ENCODE results near the gene CCDC146.
"Not testable (repeated sequence)": the region's sequence is repeated elsewhere in the genome, so short reads cannot be mapped to it uniquely, and the experiment has no call there.

The CCDC146 gene

GRCh38 chr7:77222065-77222464 is 99.7 kb downstream of the CCDC146 start:
- Histone ChIP-seq H3K4me1 (ENCODE audit: control insufficient read depth, insufficient read depth, low read length) (no peaks in the 10 kb centered on the region), H3K4me3 (ENCODE audit: insufficient read depth, low read depth, low read length) (no peak overlapping the region), H3K27me3 (ENCODE audit: control insufficient read depth, insufficient read depth, low read length, poor library complexity, severe bottlenecking) (no peaks in the 10 kb centered on the region), H3K36me3 (ENCODE audit: control insufficient read depth, insufficient read depth, low read length) (no peaks in the 10 kb centered on the region), H3K9me3 (ENCODE audit: control insufficient read depth, low read length) (no peaks in the 10 kb centered on the region), H3K27ac (ENCODE audit: insufficient read depth, low read depth, low read length, poor library complexity, severe bottlenecking) (no peak overlapping the region)
- WGBS, 2 experiments: 92% methylated on average over 3 to 4 of the region's 4 CpGs

- H3K36me3 ChIP-seq (ENCODE audit: control insufficient read depth, insufficient read depth, low read length): no peaks in the 10 kb centered on the region
- 94 to 95% methylated on average over 3 to 4 of the region's 4 CpGs for WGBS, 2 experiments
- H3K4me1 ChIP-seq (ENCODE audit: control insufficient read depth, insufficient read depth, low read length): no peaks in the 10 kb centered on the region
Measured at GRCh38 chr7:77222819-77223218, 100.4 kb downstream of the CCDC146 start.

GRCh38 chr7:77223261-77223660 is 100.8 kb downstream of the CCDC146 start:
- Histone ChIP-seq H3K36me3 (ENCODE audit: control insufficient read depth, insufficient read depth, low read length) (no peaks in the 10 kb centered on the region), H3K4me3 (ENCODE audit: insufficient read depth, low read depth, low read length) (no peak overlapping the region), H3K27me3 (ENCODE audit: control insufficient read depth, insufficient read depth, low read length, poor library complexity, severe bottlenecking) (no peaks in the 10 kb centered on the region), H3K27ac (ENCODE audit: insufficient read depth, low read depth, low read length, poor library complexity, severe bottlenecking) (no peak overlapping the region), H3K9me3 (ENCODE audit: control insufficient read depth, low read length) (no peaks in the 10 kb centered on the region), H3K4me1 (ENCODE audit: control insufficient read depth, insufficient read depth, low read length) (no peaks in the 10 kb centered on the region)
- WGBS, 2 experiments: 87 to 88% methylated on average over 2 of the region's 2 CpGs

More at GRCh38 chr7:77222819-77223218, 100.4 kb downstream of the CCDC146 start:
- no peak overlapping the region for H3K27ac ChIP-seq (ENCODE audit: insufficient read depth, low read depth, low read length, poor library complexity, severe bottlenecking)
- H3K9me3 ChIP-seq (ENCODE audit: control insufficient read depth, low read length): no peaks in the 10 kb centered on the region
- no peak overlapping the region for H3K4me3 ChIP-seq (ENCODE audit: insufficient read depth, low read depth, low read length)
- no peaks in the 10 kb centered on the region for H3K27me3 ChIP-seq (ENCODE audit: control insufficient read depth, insufficient read depth, low read length, poor library complexity, severe bottlenecking)

GRCh38 chr7:77226357-77226839 is 104.0 kb downstream of the CCDC146 start:
- Histone ChIP-seq H3K9me3 (ENCODE audit: control insufficient read depth, low read length) (no peaks in the 10 kb centered on the region), H3K4me1 (ENCODE audit: control insufficient read depth, insufficient read depth, low read length) (no peaks in the 10 kb centered on the region), H3K27me3 (ENCODE audit: control insufficient read depth, insufficient read depth, low read length, poor library complexity, severe bottlenecking) (no peaks in the 10 kb centered on the region), H3K4me3 (ENCODE audit: insufficient read depth, low read depth, low read length) (no peak overlapping the region), H3K27ac (ENCODE audit: insufficient read depth, low read depth, low read length, poor library complexity, severe bottlenecking) (no peak overlapping the region), H3K36me3 (ENCODE audit: control insufficient read depth, insufficient read depth, low read length) (no peaks in the 10 kb centered on the region)
- WGBS, 2 experiments: 87 to 93% methylated on average over 1 of the region's 1 CpG

GRCh38 chr7:77228795-77229194 is 106.4 kb downstream of the CCDC146 start:
- H3K36me3 ChIP-seq (ENCODE audit: control insufficient read depth, insufficient read depth, low read length); H3K4me1 ChIP-seq (ENCODE audit: control insufficient read depth, insufficient read depth, low read length); H3K4me3 ChIP-seq (ENCODE audit: insufficient read depth, low read depth, low read length); H3K27ac ChIP-seq (ENCODE audit: insufficient read depth, low read depth, low read length, poor library complexity, severe bottlenecking); H3K9me3 ChIP-seq (ENCODE audit: control insufficient read depth, low read length); H3K27me3 ChIP-seq (ENCODE audit: control insufficient read depth, insufficient read depth, low read length, poor library complexity, severe bottlenecking): not testable (repeated sequence)

- H3K4me3 ChIP-seq (ENCODE audit: insufficient read depth, low read depth, low read length): no peak overlapping the region
- no peaks in the 10 kb centered on the region for H3K9me3 ChIP-seq (ENCODE audit: control insufficient read depth, low read length)
- no peak overlapping the region for H3K27ac ChIP-seq (ENCODE audit: insufficient read depth, low read depth, low read length, poor library complexity, severe bottlenecking)
- no peaks in the 10 kb centered on the region for H3K36me3 ChIP-seq (ENCODE audit: control insufficient read depth, insufficient read depth, low read length)
- 84 to 87% methylated on average over 2 of the region's 2 CpGs for WGBS, 2 experiments
- no peaks in the 10 kb centered on the region for H3K27me3 ChIP-seq (ENCODE audit: control insufficient read depth, insufficient read depth, low read length, poor library complexity, severe bottlenecking)
- H3K4me1 ChIP-seq (ENCODE audit: control insufficient read depth, insufficient read depth, low read length): no peaks in the 10 kb centered on the region
Measured at GRCh38 chr7:77232467-77232866, 110.1 kb downstream of the CCDC146 start.

GRCh38 chr7:77235276-77235675 is 112.9 kb downstream of the CCDC146 start:
- Histone ChIP-seq H3K4me1 (ENCODE audit: control insufficient read depth, insufficient read depth, low read length) (no peaks in the 10 kb centered on the region), H3K4me3 (ENCODE audit: insufficient read depth, low read depth, low read length) (no peak overlapping the region), H3K9me3 (ENCODE audit: control insufficient read depth, low read length) (no peaks in the 10 kb centered on the region), H3K27ac (ENCODE audit: insufficient read depth, low read depth, low read length, poor library complexity, severe bottlenecking) (no peak overlapping the region), H3K36me3 (ENCODE audit: control insufficient read depth, insufficient read depth, low read length) (no peaks in the 10 kb centered on the region), H3K27me3 (ENCODE audit: control insufficient read depth, insufficient read depth, low read length, poor library complexity, severe bottlenecking) (no peaks in the 10 kb centered on the region)
- 96 to 98% methylated on average over 2 of the region's 2 CpGs for WGBS, 2 experiments

GRCh38 chr7:77238703-77239136 is 116.3 kb downstream of the CCDC146 start:
- no peaks in the 10 kb centered on the region for H3K27me3 ChIP-seq (ENCODE audit: control insufficient read depth, insufficient read depth, low read length, poor library complexity, severe bottlenecking)
- 90 to 96% methylated on average over 2 of the region's 2 CpGs for WGBS, 2 experiments
- no peaks in the 10 kb centered on the region for H3K9me3 ChIP-seq (ENCODE audit: control insufficient read depth, low read length)
- H3K36me3 ChIP-seq (ENCODE audit: control insufficient read depth, insufficient read depth, low read length): no peaks in the 10 kb centered on the region
- no peaks in the 10 kb centered on the region for H3K4me1 ChIP-seq (ENCODE audit: control insufficient read depth, insufficient read depth, low read length)
- no peak overlapping the region for H3K27ac ChIP-seq (ENCODE audit: insufficient read depth, low read depth, low read length, poor library complexity, severe bottlenecking)
- no peak overlapping the region for H3K4me3 ChIP-seq (ENCODE audit: insufficient read depth, low read depth, low read length)

- no peaks in the 10 kb centered on the region for H3K9me3 ChIP-seq (ENCODE audit: control insufficient read depth, low read length)
- no peaks in the 10 kb centered on the region for H3K4me1 ChIP-seq (ENCODE audit: control insufficient read depth, insufficient read depth, low read length)
- H3K4me3 ChIP-seq (ENCODE audit: insufficient read depth, low read depth, low read length): no peak overlapping the region
- no peak overlapping the region for H3K27ac ChIP-seq (ENCODE audit: insufficient read depth, low read depth, low read length, poor library complexity, severe bottlenecking)
- WGBS, 2 experiments: 90 to 94% methylated on average over 3 of the region's 3 CpGs
- no peaks in the 10 kb centered on the region for H3K27me3 ChIP-seq (ENCODE audit: control insufficient read depth, insufficient read depth, low read length, poor library complexity, severe bottlenecking)
- H3K36me3 ChIP-seq (ENCODE audit: control insufficient read depth, insufficient read depth, low read length): no peaks in the 10 kb centered on the region
Measured at GRCh38 chr7:77239471-77239870, 117.1 kb downstream of the CCDC146 start.

- WGBS, 2 experiments: 74 to 78% methylated on average over 2 of the region's 2 CpGs
- Histone ChIP-seq H3K27me3 (ENCODE audit: control insufficient read depth, insufficient read depth, low read length, poor library complexity, severe bottlenecking) (no peaks in the 10 kb centered on the region), H3K36me3 (ENCODE audit: control insufficient read depth, insufficient read depth, low read length) (no peaks in the 10 kb centered on the region), H3K4me1 (ENCODE audit: control insufficient read depth, insufficient read depth, low read length) (no peaks in the 10 kb centered on the region), H3K27ac (ENCODE audit: insufficient read depth, low read depth, low read length, poor library complexity, severe bottlenecking) (no peak overlapping the region), H3K9me3 (ENCODE audit: control insufficient read depth, low read length) (no peaks in the 10 kb centered on the region), H3K4me3 (ENCODE audit: insufficient read depth, low read depth, low read length) (no peak overlapping the region)
Measured at GRCh38 chr7:77242068-77242467, 119.7 kb downstream of the CCDC146 start.

GRCh38 chr7:77242554-77242953 is 120.1 kb downstream of the CCDC146 start:
- Histone ChIP-seq H3K36me3 (ENCODE audit: control insufficient read depth, insufficient read depth, low read length) (no peaks in the 10 kb centered on the region), H3K27me3 (ENCODE audit: control insufficient read depth, insufficient read depth, low read length, poor library complexity, severe bottlenecking) (no peaks in the 10 kb centered on the region), H3K9me3 (ENCODE audit: control insufficient read depth, low read length) (no peaks in the 10 kb centered on the region), H3K27ac (ENCODE audit: insufficient read depth, low read depth, low read length, poor library complexity, severe bottlenecking) (no peak overlapping the region), H3K4me3 (ENCODE audit: insufficient read depth, low read depth, low read length) (no peak overlapping the region), H3K4me1 (ENCODE audit: control insufficient read depth, insufficient read depth, low read length) (no peaks in the 10 kb centered on the region)
- 81 to 84% methylated on average over 2 of the region's 2 CpGs for WGBS, 2 experiments
